ENCODE results near the gene DGLUCY. TPM values are rescaled to one million over a fixed set of nuclear protein-coding genes. Genes with fewer than 3 reads are reported as not detected.
"Not testable (repeated sequence)": the region's sequence is repeated elsewhere in the genome, so short reads cannot be mapped to it uniquely, and the experiment has no call there.

DGLUCY gene
- total and polyA plus RNA-seq, 2 of the 8 experiments (the other 6 are each of a cell fraction or from before 2014, with no cell fraction given): 24.9 to 31.8 TPM

GRCh38 chr14:91226360-91226759, 112.5 kb downstream of the DGLUCY start:
- H2AK5ac ChIP-seq (ENCODE audit: low read depth, low read length); H2BK15ac ChIP-seq (ENCODE audit: low read length); H3K79me2 ChIP-seq (ENCODE audit: control insufficient read depth in 1 of 2, insufficient read depth in 2 of 2, low read length in 2 of 2); H3K4me1 ChIP-seq (replicated peaks in 1 of 4; ENCODE audit: control insufficient read depth in 3 of 4, insufficient read depth in 4 of 4, low read length in 3 of 4); H4K20me1 ChIP-seq (replicated peaks in 1 of 2; ENCODE audit: control insufficient read depth in 1 of 2, insufficient read depth in 2 of 2, low read length in 2 of 2); H3K4me2 ChIP-seq (ENCODE audit: insufficient read depth in 1 of 2, low read depth in 2 of 2, low read length in 2 of 2); DNase-seq (ENCODE audit: low read depth in 1 of 2, low spot score in 2 of 2); H3K4me3 ChIP-seq (ENCODE audit: extremely low read depth in 1 of 4, insufficient read depth in 2 of 4, low read depth in 3 of 4, low read length in 4 of 4); H3K14ac ChIP-seq (ENCODE audit: insufficient read length); H4K5ac ChIP-seq (ENCODE audit: insufficient read length, low read depth, low read length); H3K4ac ChIP-seq (replicated peaks; ENCODE audit: insufficient read length, low read depth, low read length); H3K56ac ChIP-seq (replicated peaks; ENCODE audit: insufficient read length, low read depth, low read length); H3K23me2 ChIP-seq (ENCODE audit: low read depth, low read length); H3K9me3 ChIP-seq (ENCODE audit: insufficient read depth in 2 of 2, low read depth in 1 of 2, low read length in 1 of 2); H2BK5ac ChIP-seq (ENCODE audit: low read depth, low read length); POLR2A ChIA-PET (ENCODE audit: partially characterized antibody); FAIRE-seq; H2BK12ac ChIP-seq (ENCODE audit: low read depth, low read length); H4K8ac ChIP-seq (ENCODE audit: extremely low read depth, insufficient read depth, low read length); H3K79me1 ChIP-seq (ENCODE audit: low read depth, low read length); H3K23ac ChIP-seq (ENCODE audit: insufficient read length); H2AFZ ChIP-seq (ENCODE audit: low read length); H3K27ac ChIP-seq (ENCODE audit: low read depth, low read length); H3K27me3 ChIP-seq (replicated peaks in 1 of 4; ENCODE audit: control insufficient read depth in 3 of 4, extremely low read depth in 1 of 4, insufficient read depth in 3 of 4, low read length in 3 of 4); H3K18ac ChIP-seq (ENCODE audit: extremely low read depth, low read length); H2BK120ac ChIP-seq (replicated peaks; ENCODE audit: low read depth, low read length); H2BK20ac ChIP-seq (ENCODE audit: low read length); H3K9ac ChIP-seq (replicated peaks in 1 of 4; ENCODE audit: extremely low read depth in 1 of 4, low read depth in 3 of 4, low read length in 3 of 4); H3K36me3 ChIP-seq (ENCODE audit: control insufficient read depth in 2 of 4, insufficient read depth in 4 of 4, low read length in 3 of 4); H4K91ac ChIP-seq (replicated peaks; ENCODE audit: insufficient read length, low read length): not testable (repeated sequence)
- WGBS, 2 experiments (ENCODE audit: extremely low coverage in 1 of 2, insufficient coverage in 1 of 2, insufficient read length in 1 of 2, insufficient replicate concordance in 2 of 2, low coverage in 1 of 2, low lambda C conversion rate in 2 of 2, missing lambda C conversion rate in 1 of 2): 94% methylated on average over 4 of the region's 4 CpGs; no CpG with 5 or more reads in 1 of the 2 experiments
- CTCF ChIA-PET (ENCODE audit: partially characterized antibody): interaction anchor here (0.6 to 2.4 kb wide), 2 partner anchors 24 to 49 kb away, joined by 4 to 7 read pairs; no protein-coding TSS in a partner anchor
